PFSK-1 (cell line): ENCODE measurements around the gene NCEH1.

Experiments used
- FOXP2 ChIP-seq: optimal IDR thresholded peaks from 2 replicates; pipeline ENCODE3; 2011; ENCODE audit warnings: borderline replicate concordance, control low read depth, inconsistent platforms; ENCODE audit not compliant: insufficient read depth; ENCODE audit errors: extremely low read length, extremely low read depth
- POLR2AphosphoS5 ChIP-seq: IDR thresholded peaks from 2 replicates; pipeline ENCODE4 v1.6.1; 2012; ENCODE audit warnings: low read depth, mild to moderate bottlenecking, control low read depth, low read length, moderate library complexity
- SIN3A ChIP-seq: IDR thresholded peaks from 2 replicates; pipeline ENCODE4 v1.6.1; 2012; ENCODE audit warnings: mild to moderate bottlenecking, low read length, moderate library complexity, borderline replicate concordance; ENCODE audit not compliant: insufficient read depth
- TAF1 ChIP-seq: IDR thresholded peaks from 2 replicates; pipeline ENCODE4 v1.6.1; 2012; ENCODE audit warnings: low read length, control low read depth, borderline replicate concordance; ENCODE audit not compliant: insufficient read depth
- TF ChIP-seq, protein P1 (sequence below), 2 experiments: IDR thresholded peaks; 2 replicates each; pipeline versions ENCODE4 v1.6.1 to v1.8.0; 2011 to 2012; ENCODE audit warnings: low read depth in 2 of 2, low read length in 2 of 2, control low read depth in 1 of 2, inconsistent platforms in 1 of 2, mild to moderate bottlenecking in 1 of 2, moderate library complexity in 1 of 2; ENCODE audit not compliant: insufficient read depth in 1 of 2

DNA sequence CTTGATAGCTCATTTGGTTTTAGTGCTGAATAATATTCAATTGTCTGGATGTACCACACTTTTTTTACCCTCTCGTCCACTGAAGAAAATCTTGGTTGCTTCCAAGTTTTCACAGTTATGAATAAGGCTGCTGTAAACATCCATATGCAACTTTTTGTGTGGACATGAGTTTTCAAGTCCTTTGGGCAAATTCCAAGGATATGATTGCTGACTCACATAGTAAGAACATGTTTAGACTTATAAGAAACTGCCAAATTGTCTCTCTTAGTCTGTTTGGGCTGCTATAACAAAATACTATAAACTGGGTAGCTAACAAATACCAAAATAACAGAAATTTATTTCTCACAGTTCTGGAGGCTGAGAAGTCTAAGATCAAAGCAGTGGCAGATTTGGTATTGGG, 128.2 kb downstream of the NCEH1 start:
- TF ChIP-seq POLR2AphosphoS5: no peak
- TF ChIP-seq, protein P1, sequence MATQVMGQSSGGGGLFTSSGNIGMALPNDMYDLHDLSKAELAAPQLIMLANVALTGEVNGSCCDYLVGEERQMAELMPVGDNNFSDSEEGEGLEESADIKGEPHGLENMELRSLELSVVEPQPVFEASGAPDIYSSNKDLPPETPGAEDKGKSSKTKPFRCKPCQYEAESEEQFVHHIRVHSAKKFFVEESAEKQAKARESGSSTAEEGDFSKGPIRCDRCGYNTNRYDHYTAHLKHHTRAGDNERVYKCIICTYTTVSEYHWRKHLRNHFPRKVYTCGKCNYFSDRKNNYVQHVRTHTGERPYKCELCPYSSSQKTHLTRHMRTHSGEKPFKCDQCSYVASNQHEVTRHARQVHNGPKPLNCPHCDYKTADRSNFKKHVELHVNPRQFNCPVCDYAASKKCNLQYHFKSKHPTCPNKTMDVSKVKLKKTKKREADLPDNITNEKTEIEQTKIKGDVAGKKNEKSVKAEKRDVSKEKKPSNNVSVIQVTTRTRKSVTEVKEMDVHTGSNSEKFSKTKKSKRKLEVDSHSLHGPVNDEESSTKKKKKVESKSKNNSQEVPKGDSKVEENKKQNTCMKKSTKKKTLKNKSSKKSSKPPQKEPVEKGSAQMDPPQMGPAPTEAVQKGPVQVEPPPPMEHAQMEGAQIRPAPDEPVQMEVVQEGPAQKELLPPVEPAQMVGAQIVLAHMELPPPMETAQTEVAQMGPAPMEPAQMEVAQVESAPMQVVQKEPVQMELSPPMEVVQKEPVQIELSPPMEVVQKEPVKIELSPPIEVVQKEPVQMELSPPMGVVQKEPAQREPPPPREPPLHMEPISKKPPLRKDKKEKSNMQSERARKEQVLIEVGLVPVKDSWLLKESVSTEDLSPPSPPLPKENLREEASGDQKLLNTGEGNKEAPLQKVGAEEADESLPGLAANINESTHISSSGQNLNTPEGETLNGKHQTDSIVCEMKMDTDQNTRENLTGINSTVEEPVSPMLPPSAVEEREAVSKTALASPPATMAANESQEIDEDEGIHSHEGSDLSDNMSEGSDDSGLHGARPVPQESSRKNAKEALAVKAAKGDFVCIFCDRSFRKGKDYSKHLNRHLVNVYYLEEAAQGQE (IDR thresholded peaks at IDR 0.05; ENCODE audit: insufficient read depth in 1 of 2, low read depth in 2 of 2, low read length in 2 of 2): no peak
- TF ChIP-seq TAF1: no peak
- TF ChIP-seq SIN3A: no peak
- no peak for TF ChIP-seq FOXP2
